ENCODE measurements around the gene SGO1. TPM values are rescaled to one million over a fixed set of nuclear protein-coding genes. Genes with fewer than 3 reads are reported as not detected.

SGO1 gene
- total RNA-seq, 1 experiment from 2014 or later, result 34.3 TPM

- TF ChIP-seq ARID4B (CRISPR knock-in tag; IDR thresholded peaks at IDR 0.05; ENCODE audit: borderline replicate concordance) (peak; percentile 74; the same call in 1 of the 2 replicates), ATF3 (CRISPR knock-in tag; conservative IDR thresholded peaks at IDR 0.05) (no peak), HMGXB4 (CRISPR knock-in tag; IDR thresholded peaks at IDR 0.05) (peak; percentile 75; the same call in 1 of the 2 replicates), GABPB1 (CRISPR knock-in tag; IDR thresholded peaks at IDR 0.05) (peak; percentile 74), CREM (CRISPR knock-in tag; IDR thresholded peaks at IDR 0.05) (peak; percentile 77; the same call in 1 of the 2 replicates), E2F4 (CRISPR knock-in tag; IDR thresholded peaks at IDR 0.05; ENCODE audit: borderline replicate concordance, low read depth) (peak; percentile 99), E2F5 (CRISPR knock-in tag; IDR thresholded peaks at IDR 0.05) (peak; percentile 85), SP1 (CRISPR knock-in tag; conservative IDR thresholded peaks at IDR 0.05) (peak; percentile 71), ELF4 (CRISPR knock-in tag; IDR thresholded peaks at IDR 0.05; ENCODE audit: low read depth) (no peak)
Observed at GRCh38 chr3:20185679-20186599, at the start of gene SGO1 (continued).

- H3K27me3 Mint-ChIP-seq (ENCODE audit: low read depth), result no peaks in the 10 kb centered on the region
- no peaks in the 10 kb centered on the region for H3K36me3 Mint-ChIP-seq
- POLR2A ChIA-PET, result no interaction called here
- CTCF ChIA-PET, result no interaction called here
- ATAC-seq (no peak), DNase-seq (ENCODE audit: low spot score) (no peak)
- H3K4me3 Mint-ChIP-seq, result no peak overlapping the region
- H3K9me3 Mint-ChIP-seq, result no peaks in the 10 kb centered on the region
- TF ChIP-seq SOX15 (CRISPR knock-in tag; IDR thresholded peaks at IDR 0.05), result no peak
- TF ChIP-seq KAT7 (CRISPR knock-in tag; IDR thresholded peaks at IDR 0.05; ENCODE audit: borderline replicate concordance), result no peak
- no peak for TF ChIP-seq NFYB (CRISPR knock-in tag; conservative IDR thresholded peaks at IDR 0.05; ENCODE audit: low read depth)
- no peak for TF ChIP-seq NR3C1 (CRISPR knock-in tag; conservative IDR thresholded peaks at IDR 0.05; ENCODE audit: low read depth)
- no peak for TF ChIP-seq ZSCAN18 (CRISPR knock-in tag; IDR thresholded peaks at IDR 0.05)
- no peak for TF ChIP-seq USF1 (CRISPR knock-in tag; IDR thresholded peaks at IDR 0.05)
- no peak for TF ChIP-seq SP1 (CRISPR knock-in tag; conservative IDR thresholded peaks at IDR 0.05)
- no peak overlapping the region for H3K27ac Mint-ChIP-seq
- no peaks in the 10 kb centered on the region for H3K4me1 Mint-ChIP-seq
Observed at GRCh38 chr3:20235796-20236195, 49.8 kb upstream of the SGO1 start.
